Endothelial cell of umbilical vein (primary cell): ENCODE measurements around the gene NUS1. TPM values are rescaled to one million over a fixed set of nuclear protein-coding genes. Genes with fewer than 3 reads are reported as not detected.
A peak's percentile ranks its signal among the peaks of the same experiment; 100 is the strongest.

Experiments
- BruUV-seq: library from RNA; stranded (reverse); fragments of 400-500 nt; replicated peaks from 2 replicates; lab custom pipeline; 2021; lab: Mats Ljungman, UMichigan
- CTCF ChIA-PET: fragments of 300-600, 350-600 bp; sonication (Branson Sonifier 250); formaldehyde crosslinking; loops from one replicate; lab custom pipeline; 2021; ENCODE audit warnings: antibody characterized with exemption, inconsistent platforms; lab: Charles Lee
- POLR2A ChIA-PET: fragments of 300-600, 350-600 bp; sonication (Branson Sonifier 250); formaldehyde crosslinking; loops from one replicate; lab custom pipeline; 2021; ENCODE audit warnings: antibody characterized with exemption, inconsistent platforms; lab: Charles Lee
- DNase-seq: peaks from one replicate; pipeline ENCODE4 v3.0.0-alpha.2; 2011; ENCODE audit warnings: low read depth, low spot score
- FAIRE-seq: peaks from 2 replicates; lab custom pipeline; 2011; peaks lifted over from hg19 to GRCh38; lab: Jason Lieb, UNC
- H2AFZ ChIP-seq: 2 replicates; pipeline ENCODE4 v1.6.0; 2012; ENCODE audit warnings: low read depth, low read length, control low read depth, inconsistent platforms
- H3K27ac ChIP-seq: 2 replicates; pipeline ENCODE4 v1.5.1; 2011; ENCODE audit warnings: low read depth, mild to moderate bottlenecking, control low read depth, low read length, moderate library complexity; ENCODE audit not compliant: insufficient read depth
- H3K27me3 ChIP-seq, 2 experiments: 2 replicates each; pipeline versions ENCODE4 v1.6.0 to v1.6.1; 2011; ENCODE audit warnings: low read length in 2 of 2, mixed read lengths in 1 of 2; ENCODE audit not compliant: control insufficient read depth in 2 of 2, insufficient read depth in 2 of 2
- H3K36me3 ChIP-seq, 2 experiments: 2 replicates in 1 of 2; 3 replicates in 1 of 2; pipeline ENCODE4 v1.5.1; 2011; ENCODE audit warnings: low read length in 2 of 2, mild to moderate bottlenecking in 1 of 2, moderate library complexity in 1 of 2; ENCODE audit not compliant: control insufficient read depth in 2 of 2, insufficient read depth in 2 of 2; ENCODE audit errors: extremely low read depth in 1 of 2
- H3K4me1 ChIP-seq: 3 replicates; pipeline ENCODE4 v1.5.1; 2011; ENCODE audit warnings: mild to moderate bottlenecking, low read length; ENCODE audit not compliant: control insufficient read depth, insufficient read depth; ENCODE audit errors: extremely low read depth
- H3K4me2 ChIP-seq: 2 replicates; pipeline ENCODE4 v1.6.1; 2011; ENCODE audit warnings: low read length, control low read depth, mixed read lengths; ENCODE audit not compliant: insufficient read depth
- H3K4me3 ChIP-seq, 3 experiments: fragments of 200-600 bp in 1 of 3; sonication (generic), shearing (Covaris generic) in 1 of 3; replicated peaks in 1 of 3; 2 replicates each; pipeline ENCODE4 v1.5.1; 2011 to 2016; ENCODE audit warnings: control low read depth in 3 of 3, low read length in 3 of 3, mild to moderate bottlenecking in 2 of 3, inconsistent platforms in 1 of 3, low read depth in 1 of 3, moderate library complexity in 1 of 3; ENCODE audit not compliant: insufficient read depth in 1 of 3
- H3K79me2 ChIP-seq: 2 replicates; pipeline ENCODE4 v1.6.0; 2012; ENCODE audit warnings: low read length, inconsistent platforms; ENCODE audit not compliant: control insufficient read depth, insufficient read depth
- H3K9ac ChIP-seq: replicated peaks from 2 replicates; pipeline ENCODE3; 2011; ENCODE audit warnings: low read length, control low read depth; ENCODE audit not compliant: insufficient read depth; ENCODE audit errors: extremely low read depth
- H3K9me1 ChIP-seq: replicated peaks from 3 replicates; pipeline ENCODE4 v1.6.0; 2011; ENCODE audit warnings: mild to moderate bottlenecking, low read length; ENCODE audit not compliant: control insufficient read depth, insufficient read depth; ENCODE audit errors: extremely low read depth
- H3K9me3 ChIP-seq: replicated peaks from 2 replicates; pipeline ENCODE4 v1.5.1; 2012; ENCODE audit warnings: low read length, inconsistent platforms; ENCODE audit not compliant: control insufficient read depth, insufficient read depth
- H4K20me1 ChIP-seq: replicated peaks from 2 replicates; pipeline ENCODE3; 2011; ENCODE audit warnings: mild to moderate bottlenecking, low read length; ENCODE audit not compliant: control insufficient read depth, insufficient read depth; ENCODE audit errors: extremely low read depth
- EZH2 ChIP-seq: IDR thresholded peaks from 2 replicates; pipeline ENCODE4 v1.6.1; 2012; ENCODE audit warnings: borderline replicate concordance, low read depth, mild to moderate bottlenecking, moderate library complexity, low read length, inconsistent platforms; ENCODE audit not compliant: severe bottlenecking
- FOS ChIP-seq: IDR thresholded peaks from 2 replicates; pipeline ENCODE4 v1.6.1; 2011; ENCODE audit warnings: mild to moderate bottlenecking, low read length, moderate library complexity, borderline replicate concordance; ENCODE audit not compliant: insufficient read depth
- GATA2 ChIP-seq: IDR thresholded peaks from 2 replicates; pipeline ENCODE4 v1.7.0; 2011; ENCODE audit warnings: low read depth, mild to moderate bottlenecking, moderate library complexity, mixed read lengths, low read length; ENCODE audit not compliant: insufficient read length, insufficient read depth
- JUN ChIP-seq: IDR thresholded peaks from 2 replicates; pipeline ENCODE4 v1.6.1; 2011; ENCODE audit warnings: borderline replicate concordance, low read depth; ENCODE audit not compliant: insufficient read length, insufficient read depth
- MYC ChIP-seq: IDR thresholded peaks from one replicate; pipeline ENCODE4 v1.6.1; 2011; ENCODE audit warnings: mild to moderate bottlenecking, low read depth, low read length
- POLR2A ChIP-seq: IDR thresholded peaks from 2 replicates; pipeline ENCODE4 v1.6.1; 2012; ENCODE audit warnings: low read depth, mild to moderate bottlenecking, control low read depth, low read length
- POLR2AphosphoS5 ChIP-seq: IDR thresholded peaks from 2 replicates; pipeline ENCODE4 v1.6.1; 2012; ENCODE audit warnings: low read depth, mild to moderate bottlenecking, control low read depth, low read length, moderate library complexity; ENCODE audit not compliant: insufficient read depth
- dilution Hi-C: fragments of 300-500 bp; cut with MboI; formaldehyde crosslinking; loops from one replicate; pipeline ENCODE4 v1.15.0; 2019; ENCODE audit warnings: low sequenced_read_pairs; ENCODE audit not compliant: extremely low pct_ligation_motif_present
- intact Hi-C: fragments of 100-400 bp; cut with micrococcal nuclease; formaldehyde crosslinking; loops from one replicate; pipeline ENCODE4 v1.10.0; 2022
- polyA plus RNA-seq, 4 experiments: library from polyadenylated mRNA; depleted of rRNA in 3 of 4; stranded (reverse) in 3 of 4; unstranded in 1 of 4; fragments of >200 nt; gene quantifications; 2 replicates each; pipeline versions ENCODE4 v1.2.1 to v1.2.3, GENCODE V29; 2011 to 2012; ENCODE audit warnings: missing spikeins in 1 of 4
- total RNA-seq: library from RNA; stranded (reverse); gene quantifications from 2 replicates; pipeline ENCODE4 v1.2.3, GENCODE V29; 2021
- TF ChIP-seq, protein P1 (sequence below), 2 donors: IDR thresholded peaks; 1 replicate in 1 of 2; 2 replicates in 1 of 2; pipeline ENCODE4 v1.5.1; 2011; ENCODE audit warnings: low read length in 2 of 2, mild to moderate bottlenecking in 2 of 2, moderate library complexity in 2 of 2, control low read depth in 1 of 2, inconsistent platforms in 1 of 2, low read depth in 1 of 2; ENCODE audit not compliant: insufficient read depth in 1 of 2; ENCODE audit errors: extremely low read depth in 1 of 2
- TF ChIP-seq, protein P2 (sequence below): IDR thresholded peaks from 2 replicates; pipeline ENCODE4 v1.6.1; 2011; ENCODE audit not compliant: insufficient read depth, insufficient read length

Gene NUS1
- total and polyA plus RNA-seq, 2 donors (not counting 3 experiments of a cell fraction or from before 2014, with no cell fraction given) = 9.5 to 33.4 TPM

DNA sequence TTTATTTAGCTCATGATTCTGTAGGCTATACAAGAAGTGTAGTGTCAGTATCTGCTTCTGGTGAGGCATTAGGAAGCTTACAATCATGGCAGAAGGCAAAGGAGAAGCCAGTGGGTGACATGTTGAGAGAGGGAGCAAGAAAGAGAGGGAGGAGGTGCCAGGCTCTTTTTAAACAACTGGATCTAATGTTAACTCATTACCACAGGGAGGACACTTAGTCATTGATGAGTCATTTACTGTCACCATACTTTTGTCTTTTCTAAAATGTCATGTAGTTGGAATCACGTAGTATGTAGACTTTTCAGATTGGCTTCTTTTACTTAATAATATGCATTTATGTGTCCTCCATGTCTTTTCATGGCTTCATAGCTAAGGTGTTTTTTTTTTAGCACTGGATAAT lies 58.1 kb downstream of the NUS1 start:
- Histone ChIP-seq H3K27ac (no peak overlapping the region), H3K4me2 (no peak overlapping the region), H3K9me1 (no peaks in the 10 kb centered on the region), H3K4me3 (no peak overlapping the region), H2AFZ (no peak overlapping the region), H3K27me3 (no peaks in the 10 kb centered on the region), H3K4me1 (no peaks in the 10 kb centered on the region), H4K20me1 (no peaks in the 10 kb centered on the region), H3K36me3 (no peaks in the 10 kb centered on the region), H3K79me2 (no peaks in the 10 kb centered on the region), H3K9me3 (no peaks in the 10 kb centered on the region), H3K9ac (no peak overlapping the region)
- FAIRE-seq (no peak), DNase-seq (no peak)
- TF ChIP-seq JUN (peak; percentile 2), POLR2AphosphoS5 (no peak)
- no TSS peak for BruUV-seq
- POLR2A ChIA-PET = no interaction called here
- dilution Hi-C loops = no loop called here
- CTCF ChIA-PET = no interaction called here
- intact Hi-C loops = no loop called here

DNA sequence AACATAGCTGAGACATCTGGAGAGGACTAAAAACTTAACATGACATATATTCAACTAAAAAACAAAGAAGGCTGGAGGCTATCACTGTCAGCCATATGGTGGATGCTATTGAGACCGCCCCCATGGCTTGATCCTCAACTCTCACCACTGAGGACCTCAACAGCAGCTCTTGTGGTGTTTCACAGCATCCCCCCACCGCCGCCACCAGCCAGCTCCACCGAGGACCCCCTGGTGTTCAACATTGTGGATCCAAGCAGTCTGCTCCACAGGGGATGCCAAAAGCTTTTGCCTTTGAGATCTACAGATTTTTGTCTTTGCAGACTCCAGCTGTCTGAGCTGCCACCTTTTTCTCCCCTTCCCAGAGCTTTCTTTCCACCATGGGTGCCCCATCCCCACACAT lies 64.6 kb downstream of the NUS1 start:
- FAIRE-seq (no peak), DNase-seq (no peak)
- no peak overlapping the region for H2AFZ ChIP-seq
- ChIA-PET POLR2A (no interaction called here), CTCF (no interaction called here)
- TF ChIP-seq MYC (no peak), GATA2 (no peak), FOS (no peak), POLR2AphosphoS5 (no peak), POLR2A (no peak), EZH2 (no peak), JUN (no peak)
- TF ChIP-seq, protein P1, sequence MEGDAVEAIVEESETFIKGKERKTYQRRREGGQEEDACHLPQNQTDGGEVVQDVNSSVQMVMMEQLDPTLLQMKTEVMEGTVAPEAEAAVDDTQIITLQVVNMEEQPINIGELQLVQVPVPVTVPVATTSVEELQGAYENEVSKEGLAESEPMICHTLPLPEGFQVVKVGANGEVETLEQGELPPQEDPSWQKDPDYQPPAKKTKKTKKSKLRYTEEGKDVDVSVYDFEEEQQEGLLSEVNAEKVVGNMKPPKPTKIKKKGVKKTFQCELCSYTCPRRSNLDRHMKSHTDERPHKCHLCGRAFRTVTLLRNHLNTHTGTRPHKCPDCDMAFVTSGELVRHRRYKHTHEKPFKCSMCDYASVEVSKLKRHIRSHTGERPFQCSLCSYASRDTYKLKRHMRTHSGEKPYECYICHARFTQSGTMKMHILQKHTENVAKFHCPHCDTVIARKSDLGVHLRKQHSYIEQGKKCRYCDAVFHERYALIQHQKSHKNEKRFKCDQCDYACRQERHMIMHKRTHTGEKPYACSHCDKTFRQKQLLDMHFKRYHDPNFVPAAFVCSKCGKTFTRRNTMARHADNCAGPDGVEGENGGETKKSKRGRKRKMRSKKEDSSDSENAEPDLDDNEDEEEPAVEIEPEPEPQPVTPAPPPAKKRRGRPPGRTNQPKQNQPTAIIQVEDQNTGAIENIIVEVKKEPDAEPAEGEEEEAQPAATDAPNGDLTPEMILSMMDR (IDR thresholded peaks at IDR 0.05; ENCODE audit: extremely low read depth in 1 of 2, insufficient read depth in 1 of 2, low read depth in 1 of 2, low read length in 2 of 2) = no peak
- TF ChIP-seq, protein P2, sequence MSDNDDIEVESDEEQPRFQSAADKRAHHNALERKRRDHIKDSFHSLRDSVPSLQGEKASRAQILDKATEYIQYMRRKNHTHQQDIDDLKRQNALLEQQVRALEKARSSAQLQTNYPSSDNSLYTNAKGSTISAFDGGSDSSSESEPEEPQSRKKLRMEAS = no peak
- H4K20me1 ChIP-seq = no peaks in the 10 kb centered on the region
- no peaks in the 10 kb centered on the region for H3K4me1 ChIP-seq
- no peaks in the 10 kb centered on the region for H3K27me3 ChIP-seq
- H3K36me3 ChIP-seq = no peaks in the 10 kb centered on the region
- dilution Hi-C loops = no loop called here
- no TSS peak for BruUV-seq
- H3K79me2 ChIP-seq = no peaks in the 10 kb centered on the region
- H3K9ac ChIP-seq = no peak overlapping the region
- H3K4me2 ChIP-seq = no peak overlapping the region
- H3K27ac ChIP-seq = no peak overlapping the region
- H3K4me3 ChIP-seq = no peak overlapping the region
- intact Hi-C loops = no loop called here
- H3K9me1 ChIP-seq = no peaks in the 10 kb centered on the region
- no peaks in the 10 kb centered on the region for H3K9me3 ChIP-seq
